GM12891 (cell line): ENCODE results near the gene ADGRL1.

Experiments used
- PAX5 ChIP-seq: IDR thresholded peaks from 2 replicates; pipeline ENCODE4 v1.6.1; 2011; ENCODE audit warnings: low read length, moderate library complexity, mild to moderate bottlenecking; ENCODE audit not compliant: insufficient read depth, severe bottlenecking
- POLR2A ChIP-seq: IDR thresholded peaks from 2 replicates; pipeline ENCODE4 v1.6.1; 2011; ENCODE audit warnings: low read depth, low read length, control low read depth
- POLR2AphosphoS5 ChIP-seq: IDR thresholded peaks from 2 replicates; pipeline ENCODE4 v1.6.1; 2011; ENCODE audit warnings: low read depth, low read length, control low read depth
- POU2F2 ChIP-seq: IDR thresholded peaks from 2 replicates; pipeline ENCODE4 v1.6.1; 2011; ENCODE audit warnings: low read depth, mild to moderate bottlenecking, control low read depth, low read length, moderate library complexity
- SPI1 ChIP-seq: IDR thresholded peaks from 2 replicates; pipeline ENCODE4 v1.6.1; 2011; ENCODE audit warnings: low read depth, low read length, control low read depth
- TAF1 ChIP-seq: IDR thresholded peaks from 2 replicates; pipeline ENCODE4 v1.6.1; 2011; ENCODE audit warnings: low read depth, low read length, control low read depth

- TF ChIP-seq POLR2A: no peak
- TF ChIP-seq POLR2AphosphoS5: no peak
- no peak for TF ChIP-seq TAF1
- no peak for TF ChIP-seq POU2F2
- TF ChIP-seq SPI1: no peak
- no peak for TF ChIP-seq PAX5
Observed at GRCh38 chr19:14162871-14163297, 43.1 kb downstream of the ADGRL1 start.
